ENCODE data around the gene RPL7A.
"Not testable (repeated sequence)": the region's sequence is repeated elsewhere in the genome, so short reads cannot be mapped to it uniquely, and the experiment has no call there.

DNA sequence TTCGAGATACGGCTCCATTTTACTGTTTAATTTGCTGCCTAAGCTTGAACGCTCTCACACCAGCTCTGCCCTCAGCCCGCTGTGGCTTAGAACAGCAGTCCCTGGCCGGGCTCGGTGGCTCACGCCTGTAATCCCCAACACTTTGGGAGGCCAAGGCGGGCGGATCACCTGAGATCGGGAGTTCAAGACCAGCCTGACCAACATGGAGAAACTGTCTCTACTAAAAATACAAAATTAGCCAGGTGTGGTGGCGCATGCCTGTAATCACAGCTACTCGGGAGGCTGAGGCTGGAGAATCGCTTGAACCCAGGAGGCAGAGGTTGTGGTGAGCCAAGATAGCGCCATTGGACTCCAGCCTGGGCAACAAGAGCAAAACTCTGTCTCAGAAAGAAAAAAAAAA lies 29.3 kb downstream of the RPL7A start:
- not testable (repeated sequence) for TF ChIP-seq CTCF (optimal IDR thresholded peaks at IDR 0.05 in 1 of 3, IDR thresholded peaks at IDR 0.05 in 1 of 3, conservative IDR thresholded peaks at IDR 0.05 in 1 of 3; ENCODE audit: extremely low read depth in 1 of 3, insufficient read depth in 2 of 3, low read length in 3 of 3); EZH2 (IDR thresholded peaks at IDR 0.05; ENCODE audit: low read length)
